Measurements from ENCODE around the gene ADM2. TPM values are rescaled to one million over a fixed set of nuclear protein-coding genes. Genes with fewer than 3 reads are reported as not detected.

The ADM2 gene
- total and polyA plus RNA-seq, 2 of the 13 experiments (the other 11 are each of a cell fraction or from before 2014, with no cell fraction given), result 1.2 to 3.0 TPM

DNA sequence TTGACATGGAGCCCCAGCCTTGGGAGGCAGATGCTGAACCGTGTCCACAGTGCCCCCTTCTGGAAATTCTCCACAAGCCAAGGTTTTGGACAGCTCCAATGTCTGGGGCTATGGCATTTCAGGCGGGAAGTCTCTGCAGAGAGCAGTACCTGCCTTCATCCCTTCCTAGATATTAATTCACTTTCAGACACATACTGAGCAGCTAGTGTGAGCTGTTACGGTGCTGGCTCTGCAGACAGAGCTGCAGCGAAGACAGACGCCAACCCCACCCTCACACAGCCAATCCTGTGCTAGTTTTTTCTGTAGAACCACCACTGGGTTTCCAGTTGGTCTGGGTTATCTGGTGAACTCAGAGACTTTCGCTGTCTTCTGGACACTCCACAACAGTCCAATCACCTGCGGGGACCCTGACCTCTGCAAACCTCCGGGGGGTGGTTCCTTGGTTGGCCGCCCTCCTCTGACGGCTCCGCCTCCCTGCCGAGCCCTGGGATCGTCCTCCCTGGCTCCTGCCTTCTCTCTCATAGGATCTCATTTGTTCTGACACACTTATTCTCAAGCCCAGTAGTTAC lies 17.1 kb downstream of the ADM2 start (continued):
- TF ChIP-seq, protein P1, sequence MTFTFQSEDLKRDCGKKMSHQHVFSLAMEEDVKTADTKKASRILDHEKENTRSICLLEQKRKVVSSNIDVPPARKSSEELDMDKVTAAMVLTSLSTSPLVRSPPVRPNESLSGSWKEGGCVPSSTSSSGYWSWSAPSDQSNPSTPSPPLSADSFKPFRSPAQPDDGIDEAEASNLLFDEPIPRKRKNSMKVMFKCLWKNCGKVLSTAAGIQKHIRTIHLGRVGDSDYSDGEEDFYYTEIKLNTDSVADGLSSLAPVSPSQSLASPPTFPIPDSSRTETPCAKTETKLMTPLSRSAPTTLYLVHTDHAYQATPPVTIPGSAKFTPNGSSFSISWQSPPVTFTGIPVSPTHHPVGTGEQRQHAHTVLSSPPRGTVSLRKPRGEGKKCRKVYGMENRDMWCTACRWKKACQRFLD (CRISPR knock-in tag; IDR thresholded peaks at IDR 0.05; ENCODE audit: borderline replicate concordance), result no peak
- peak; percentile 23; the same call in 1 of the 2 replicates for TF ChIP-seq ZMYM3 (CRISPR knock-in tag; IDR thresholded peaks at IDR 0.05)
- 0 out of 2 replicates have a peak, but pooled peaks have one; percentile 44 for TF ChIP-seq SMYD3 (CRISPR knock-in tag; IDR thresholded peaks at IDR 0.05)
- 0 out of 2 replicates have a peak, but pooled peaks have one; percentile 22 for TF ChIP-seq ZNF792 (CRISPR knock-in tag; IDR thresholded peaks at IDR 0.05)
- TF ChIP-seq, protein P2, sequence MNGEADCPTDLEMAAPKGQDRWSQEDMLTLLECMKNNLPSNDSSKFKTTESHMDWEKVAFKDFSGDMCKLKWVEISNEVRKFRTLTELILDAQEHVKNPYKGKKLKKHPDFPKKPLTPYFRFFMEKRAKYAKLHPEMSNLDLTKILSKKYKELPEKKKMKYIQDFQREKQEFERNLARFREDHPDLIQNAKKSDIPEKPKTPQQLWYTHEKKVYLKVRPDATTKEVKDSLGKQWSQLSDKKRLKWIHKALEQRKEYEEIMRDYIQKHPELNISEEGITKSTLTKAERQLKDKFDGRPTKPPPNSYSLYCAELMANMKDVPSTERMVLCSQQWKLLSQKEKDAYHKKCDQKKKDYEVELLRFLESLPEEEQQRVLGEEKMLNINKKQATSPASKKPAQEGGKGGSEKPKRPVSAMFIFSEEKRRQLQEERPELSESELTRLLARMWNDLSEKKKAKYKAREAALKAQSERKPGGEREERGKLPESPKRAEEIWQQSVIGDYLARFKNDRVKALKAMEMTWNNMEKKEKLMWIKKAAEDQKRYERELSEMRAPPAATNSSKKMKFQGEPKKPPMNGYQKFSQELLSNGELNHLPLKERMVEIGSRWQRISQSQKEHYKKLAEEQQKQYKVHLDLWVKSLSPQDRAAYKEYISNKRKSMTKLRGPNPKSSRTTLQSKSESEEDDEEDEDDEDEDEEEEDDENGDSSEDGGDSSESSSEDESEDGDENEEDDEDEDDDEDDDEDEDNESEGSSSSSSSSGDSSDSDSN (CRISPR knock-in tag; IDR thresholded peaks at IDR 0.05), result peak; percentile 24
- TF ChIP-seq ZNF777 (CRISPR knock-in tag; IDR thresholded peaks at IDR 0.05), result peak; percentile 43; the same call in 1 of the 2 replicates
- TF ChIP-seq KLF12 (CRISPR knock-in tag; IDR thresholded peaks at IDR 0.05; ENCODE audit: borderline replicate concordance), result no peak
- peak; percentile 66; the same call in 1 of the 2 replicates for TF ChIP-seq SMC3 (IDR thresholded peaks at IDR 0.05; ENCODE audit: low read length)
- peak; percentile 29; the same call in 1 of the 2 replicates for TF ChIP-seq BORCS8-MEF2B (CRISPR knock-in tag; IDR thresholded peaks at IDR 0.05)
- TF ChIP-seq, protein P3, sequence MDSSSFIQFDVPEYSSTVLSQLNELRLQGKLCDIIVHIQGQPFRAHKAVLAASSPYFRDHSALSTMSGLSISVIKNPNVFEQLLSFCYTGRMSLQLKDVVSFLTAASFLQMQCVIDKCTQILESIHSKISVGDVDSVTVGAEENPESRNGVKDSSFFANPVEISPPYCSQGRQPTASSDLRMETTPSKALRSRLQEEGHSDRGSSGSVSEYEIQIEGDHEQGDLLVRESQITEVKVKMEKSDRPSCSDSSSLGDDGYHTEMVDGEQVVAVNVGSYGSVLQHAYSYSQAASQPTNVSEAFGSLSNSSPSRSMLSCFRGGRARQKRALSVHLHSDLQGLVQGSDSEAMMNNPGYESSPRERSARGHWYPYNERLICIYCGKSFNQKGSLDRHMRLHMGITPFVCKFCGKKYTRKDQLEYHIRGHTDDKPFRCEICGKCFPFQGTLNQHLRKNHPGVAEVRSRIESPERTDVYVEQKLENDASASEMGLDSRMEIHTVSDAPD (CRISPR knock-in tag; IDR thresholded peaks at IDR 0.05), result 0 out of 2 replicates have a peak, but pooled peaks have one; percentile 31
- TF ChIP-seq POLR2G (IDR thresholded peaks at IDR 0.05; ENCODE audit: low read depth, low read length), result no peak
- no peak for TF ChIP-seq SCMH1 (CRISPR knock-in tag; IDR thresholded peaks at IDR 0.05; ENCODE audit: borderline replicate concordance)
- TF ChIP-seq MBNL3 (CRISPR knock-in tag; conservative IDR thresholded peaks at IDR 0.05), result no peak
- no peak; the same call in 1 of the 2 replicates for TF ChIP-seq RXRA (CRISPR knock-in tag; IDR thresholded peaks at IDR 0.05)
- no peak for TF ChIP-seq RBM39 (IDR thresholded peaks at IDR 0.05; ENCODE audit: low read depth, low read length, poor library complexity, severe bottlenecking)
- no peak for TF ChIP-seq ZNF160 (CRISPR knock-in tag; IDR thresholded peaks at IDR 0.05)
- TF ChIP-seq SAP130 (CRISPR knock-in tag; IDR thresholded peaks at IDR 0.05; ENCODE audit: low read depth), result peak; percentile 74
- TF ChIP-seq GFI1 (CRISPR knock-in tag; IDR thresholded peaks at IDR 0.05; ENCODE audit: borderline replicate concordance), result no peak
- TF ChIP-seq JUNB (CRISPR knock-in tag; IDR thresholded peaks at IDR 0.05; ENCODE audit: borderline replicate concordance), result no peak
- no peak for TF ChIP-seq MTA3 (CRISPR knock-in tag; IDR thresholded peaks at IDR 0.05)
- TF ChIP-seq TBL1XR1 (IDR thresholded peaks at IDR 0.05; ENCODE audit: borderline replicate concordance, low read length, partially characterized antibody), result no peak
- TF ChIP-seq ZNF264 (CRISPR knock-in tag; IDR thresholded peaks at IDR 0.05), result no peak
- 0 out of 2 replicates have a peak, but pooled peaks have one; percentile 19 for TF ChIP-seq RCOR2 (CRISPR knock-in tag; IDR thresholded peaks at IDR 0.05)
- TF ChIP-seq, protein P4, sequence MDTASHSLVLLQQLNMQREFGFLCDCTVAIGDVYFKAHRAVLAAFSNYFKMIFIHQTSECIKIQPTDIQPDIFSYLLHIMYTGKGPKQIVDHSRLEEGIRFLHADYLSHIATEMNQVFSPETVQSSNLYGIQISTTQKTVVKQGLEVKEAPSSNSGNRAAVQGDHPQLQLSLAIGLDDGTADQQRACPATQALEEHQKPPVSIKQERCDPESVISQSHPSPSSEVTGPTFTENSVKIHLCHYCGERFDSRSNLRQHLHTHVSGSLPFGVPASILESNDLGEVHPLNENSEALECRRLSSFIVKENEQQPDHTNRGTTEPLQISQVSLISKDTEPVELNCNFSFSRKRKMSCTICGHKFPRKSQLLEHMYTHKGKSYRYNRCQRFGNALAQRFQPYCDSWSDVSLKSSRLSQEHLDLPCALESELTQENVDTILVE (CRISPR knock-in tag; IDR thresholded peaks at IDR 0.05), result peak; percentile 39; the same call in 1 of the 2 replicates
- no peak for TF ChIP-seq HNRNPL (IDR thresholded peaks at IDR 0.05; ENCODE audit: low read depth, low read length)
- TF ChIP-seq TARDBP (CRISPR knock-in tag; IDR thresholded peaks at IDR 0.05), result peak; percentile 47; the same call in 1 of the 2 replicates

Data from HepG2 (cell line).